Measurements from ENCODE around the gene C16orf82.
"Not testable (repeated sequence)": the region's sequence is repeated elsewhere in the genome, so short reads cannot be mapped to it uniquely, and the experiment has no call there.

The C16orf82 gene

GRCh38 chr16:27084307-27085028, 17.7 kb downstream of the C16orf82 start:
- no peak for TF ChIP-seq POLR2AphosphoS5 (IDR thresholded peaks at IDR 0.05; ENCODE audit: low read depth, low read length)
- no peak for TF ChIP-seq POU2F2 (IDR thresholded peaks at IDR 0.05; ENCODE audit: low read depth, low read length)
- TF ChIP-seq POLR2A (IDR thresholded peaks at IDR 0.05; ENCODE audit: low read depth, low read length): no peak
- TF ChIP-seq TAF1 (IDR thresholded peaks at IDR 0.05; ENCODE audit: low read depth, low read length): no peak
- TF ChIP-seq SPI1 (IDR thresholded peaks at IDR 0.05; ENCODE audit: low read depth, low read length): no peak
- TF ChIP-seq PAX5 (IDR thresholded peaks at IDR 0.05; ENCODE audit: insufficient read depth, low read length, severe bottlenecking): no peak
- no peak for FAIRE-seq
- no peak for DNase-seq (ENCODE audit: insufficient read length, low spot score)

- DNase-seq (ENCODE audit: insufficient read length, low spot score): no peak
- no peak for FAIRE-seq
- no peak for TF ChIP-seq POU2F2 (IDR thresholded peaks at IDR 0.05; ENCODE audit: low read depth, low read length)
- no peak for TF ChIP-seq TAF1 (IDR thresholded peaks at IDR 0.05; ENCODE audit: low read depth, low read length)
- no peak for TF ChIP-seq POLR2AphosphoS5 (IDR thresholded peaks at IDR 0.05; ENCODE audit: low read depth, low read length)
- no peak for TF ChIP-seq POLR2A (IDR thresholded peaks at IDR 0.05; ENCODE audit: low read depth, low read length)
- TF ChIP-seq PAX5 (IDR thresholded peaks at IDR 0.05; ENCODE audit: insufficient read depth, low read length, severe bottlenecking): no peak
- no peak for TF ChIP-seq SPI1 (IDR thresholded peaks at IDR 0.05; ENCODE audit: low read depth, low read length)
These were observed 18.5 kb downstream of the C16orf82 start for GRCh38 chr16:27085182-27085581.

DNA sequence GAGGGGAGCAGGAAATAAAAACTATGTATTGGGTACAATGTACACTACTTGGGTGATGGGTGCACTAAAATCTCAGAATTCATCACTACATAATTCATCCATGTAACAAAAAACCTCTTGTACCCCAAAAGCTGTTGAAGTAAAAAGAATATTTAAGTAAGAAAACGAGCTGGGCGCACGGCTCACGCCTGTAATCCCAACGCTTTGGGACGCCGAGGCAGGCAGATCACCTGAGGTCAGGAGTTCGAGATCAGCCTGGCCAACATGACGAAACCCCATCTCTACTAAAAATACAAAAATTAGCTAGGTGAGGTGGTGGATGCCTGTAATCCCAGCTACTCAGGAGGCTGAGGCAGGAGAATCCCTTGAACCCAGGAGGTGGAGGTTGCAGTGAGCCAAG, 19.3 kb downstream of the C16orf82 start:
- FAIRE-seq; DNase-seq (ENCODE audit: insufficient read length, low spot score): not testable (repeated sequence)

DNA sequence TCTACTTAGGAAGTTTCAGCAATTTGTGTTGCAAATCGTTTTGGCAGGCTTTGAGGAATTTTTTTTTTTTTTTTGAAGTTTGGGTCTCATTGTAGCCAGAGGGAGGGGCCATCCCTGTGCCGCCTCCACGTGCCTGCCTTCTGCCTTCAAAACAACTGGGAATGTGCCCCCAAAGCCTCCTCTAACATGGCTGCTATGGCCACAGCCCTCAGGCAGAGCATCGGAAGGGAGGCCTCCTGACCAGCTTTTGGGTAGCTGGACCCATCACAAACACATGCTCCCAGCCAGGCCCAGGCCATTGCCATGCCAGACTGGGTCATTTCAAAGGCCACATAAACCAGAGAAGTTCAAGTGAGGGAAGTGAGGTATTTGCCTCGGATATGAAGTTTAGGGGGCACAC, 21.5 kb downstream of the C16orf82 start:
- TF ChIP-seq POLR2AphosphoS5 (IDR thresholded peaks at IDR 0.05; ENCODE audit: low read depth, low read length) (no peak), SPI1 (IDR thresholded peaks at IDR 0.05; ENCODE audit: low read depth, low read length) (no peak), TAF1 (IDR thresholded peaks at IDR 0.05; ENCODE audit: low read depth, low read length) (no peak), PAX5 (IDR thresholded peaks at IDR 0.05; ENCODE audit: insufficient read depth, low read length, severe bottlenecking) (no peak), POLR2A (IDR thresholded peaks at IDR 0.05; ENCODE audit: low read depth, low read length) (no peak), POU2F2 (IDR thresholded peaks at IDR 0.05; ENCODE audit: low read depth, low read length) (no peak)
- FAIRE-seq (no peak), DNase-seq (ENCODE audit: insufficient read length, low spot score) (no peak)

DNA sequence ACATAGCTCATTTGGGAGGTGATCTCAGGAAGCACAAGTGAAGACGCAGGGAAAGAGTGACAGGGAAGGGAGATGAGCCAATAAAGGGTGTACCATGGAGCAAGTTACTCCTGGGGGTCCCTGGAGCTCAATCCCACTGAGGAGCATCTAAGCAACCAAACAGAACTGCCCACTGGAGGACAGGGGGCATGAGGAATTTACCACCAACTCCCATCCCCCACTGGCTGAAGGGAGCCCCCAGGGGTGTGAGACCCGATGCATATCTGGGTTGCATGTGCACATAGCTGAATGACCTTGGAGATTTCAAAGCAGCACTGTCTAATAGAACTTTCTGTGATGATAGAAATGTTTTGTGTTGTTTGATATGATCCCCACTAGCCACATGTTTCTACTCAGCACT, 29.6 kb downstream of the C16orf82 start:
- no peak for FAIRE-seq
- DNase-seq (ENCODE audit: insufficient read length, low spot score): no peak
- TF ChIP-seq POLR2A (IDR thresholded peaks at IDR 0.05; ENCODE audit: low read depth, low read length): no peak
- TF ChIP-seq PAX5 (IDR thresholded peaks at IDR 0.05; ENCODE audit: insufficient read depth, low read length, severe bottlenecking): no peak
- no peak for TF ChIP-seq POLR2AphosphoS5 (IDR thresholded peaks at IDR 0.05; ENCODE audit: low read depth, low read length)
- no peak for TF ChIP-seq TAF1 (IDR thresholded peaks at IDR 0.05; ENCODE audit: low read depth, low read length)
- no peak for TF ChIP-seq SPI1 (IDR thresholded peaks at IDR 0.05; ENCODE audit: low read depth, low read length)
- TF ChIP-seq POU2F2 (IDR thresholded peaks at IDR 0.05; ENCODE audit: low read depth, low read length): no peak

- DNase-seq (ENCODE audit: insufficient read length, low spot score) (no peak), FAIRE-seq (no peak)
- TF ChIP-seq PAX5 (IDR thresholded peaks at IDR 0.05; ENCODE audit: insufficient read depth, low read length, severe bottlenecking) (no peak), TAF1 (IDR thresholded peaks at IDR 0.05; ENCODE audit: low read depth, low read length) (no peak), POU2F2 (IDR thresholded peaks at IDR 0.05; ENCODE audit: low read depth, low read length) (no peak), POLR2AphosphoS5 (IDR thresholded peaks at IDR 0.05; ENCODE audit: low read depth, low read length) (no peak), SPI1 (IDR thresholded peaks at IDR 0.05; ENCODE audit: low read depth, low read length) (no peak), POLR2A (IDR thresholded peaks at IDR 0.05; ENCODE audit: low read depth, low read length) (no peak)
These were observed 31.1 kb downstream of the C16orf82 start for GRCh38 chr16:27097800-27098230.

DNA sequence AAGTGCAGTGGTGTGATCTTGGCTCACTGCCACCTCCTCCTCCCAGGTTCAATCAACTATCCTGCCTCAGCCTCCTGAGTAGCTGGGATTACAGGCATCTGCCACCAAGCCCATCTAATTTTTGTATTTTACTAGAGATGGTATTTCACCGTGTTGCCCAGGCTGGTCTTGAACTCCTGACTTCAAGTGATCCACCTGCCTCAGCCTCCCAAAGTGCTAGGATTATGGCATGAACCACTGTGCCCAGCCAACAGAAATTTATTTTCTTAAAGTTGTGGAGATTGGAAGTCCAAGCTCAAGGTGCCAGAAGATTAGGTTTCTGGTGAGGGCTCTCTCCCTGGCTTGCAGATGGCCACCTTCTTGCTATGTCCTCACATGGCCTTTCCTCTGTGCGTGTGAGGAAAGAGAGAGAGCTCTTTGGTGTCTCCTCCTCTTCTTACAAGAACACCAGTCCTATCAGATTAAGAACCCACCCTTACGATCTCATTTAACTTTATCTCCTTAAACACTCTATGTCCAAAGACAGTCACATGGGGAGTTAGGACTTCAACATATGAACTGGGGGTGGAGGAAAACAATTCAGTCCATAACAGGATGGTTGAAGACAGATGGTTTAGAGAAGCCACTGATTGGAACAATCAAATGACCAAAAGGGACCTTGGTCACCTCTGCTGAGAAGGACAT, 31.8 kb downstream of the C16orf82 start:
- TF ChIP-seq SPI1 (IDR thresholded peaks at IDR 0.05; ENCODE audit: low read depth, low read length): no peak
- no peak for TF ChIP-seq TAF1 (IDR thresholded peaks at IDR 0.05; ENCODE audit: low read depth, low read length)
- TF ChIP-seq POLR2A (IDR thresholded peaks at IDR 0.05; ENCODE audit: low read depth, low read length): no peak
- no peak for TF ChIP-seq POU2F2 (IDR thresholded peaks at IDR 0.05; ENCODE audit: low read depth, low read length)
- no peak for TF ChIP-seq PAX5 (IDR thresholded peaks at IDR 0.05; ENCODE audit: insufficient read depth, low read length, severe bottlenecking)
- TF ChIP-seq POLR2AphosphoS5 (IDR thresholded peaks at IDR 0.05; ENCODE audit: low read depth, low read length): no peak
- DNase-seq (ENCODE audit: insufficient read length, low spot score): no peak
- no peak for FAIRE-seq

- DNase-seq (ENCODE audit: insufficient read length, low spot score) (no peak), FAIRE-seq (no peak)
- TF ChIP-seq POLR2AphosphoS5 (IDR thresholded peaks at IDR 0.05; ENCODE audit: low read depth, low read length): no peak
- TF ChIP-seq POU2F2 (IDR thresholded peaks at IDR 0.05; ENCODE audit: low read depth, low read length): no peak
- TF ChIP-seq SPI1 (IDR thresholded peaks at IDR 0.05; ENCODE audit: low read depth, low read length): no peak
- TF ChIP-seq PAX5 (IDR thresholded peaks at IDR 0.05; ENCODE audit: insufficient read depth, low read length, severe bottlenecking): no peak
- TF ChIP-seq POLR2A (IDR thresholded peaks at IDR 0.05; ENCODE audit: low read depth, low read length): no peak
- TF ChIP-seq TAF1 (IDR thresholded peaks at IDR 0.05; ENCODE audit: low read depth, low read length): no peak
These were observed 36.2 kb downstream of the C16orf82 start for GRCh38 chr16:27102701-27103575.

GRCh38 chr16:27103954-27104353, 37.2 kb downstream of the C16orf82 start:
- TF ChIP-seq POLR2A (IDR thresholded peaks at IDR 0.05; ENCODE audit: low read depth, low read length): no peak
- TF ChIP-seq POLR2AphosphoS5 (IDR thresholded peaks at IDR 0.05; ENCODE audit: low read depth, low read length): no peak
- no peak for TF ChIP-seq SPI1 (IDR thresholded peaks at IDR 0.05; ENCODE audit: low read depth, low read length)
- TF ChIP-seq PAX5 (IDR thresholded peaks at IDR 0.05; ENCODE audit: insufficient read depth, low read length, severe bottlenecking): no peak
- no peak for TF ChIP-seq TAF1 (IDR thresholded peaks at IDR 0.05; ENCODE audit: low read depth, low read length)
- TF ChIP-seq POU2F2 (IDR thresholded peaks at IDR 0.05; ENCODE audit: low read depth, low read length): no peak

More at GRCh38 chr16:27103954-27104353, 37.2 kb downstream of the C16orf82 start:
- no peak for FAIRE-seq
- DNase-seq (ENCODE audit: insufficient read length, low spot score): no peak

All from GM12891 (cell line).